ENCODE data around the gene NOS3.

NOS3 gene

GRCh38 chr7:150988230-150989226, 2.3 kb upstream of the NOS3 start:
- Histone ChIP-seq H3K4me3 (ENCODE audit: severe bottlenecking) (no peak overlapping the region), H3K27me3 (ENCODE audit: insufficient read depth, poor library complexity, severe bottlenecking) (peaks cover 9% of the 10 kb centered on the region)
- TF ChIP-seq CTCF (IDR thresholded peaks at IDR 0.05; ENCODE audit: poor library complexity, severe bottlenecking) = peak; percentile 59

GRCh38 chr7:150989456-150989855, 1.4 kb upstream of the NOS3 start:
- no peak for ATAC-seq (ENCODE audit: low read depth)
- no peak overlapping the region for H3K27ac ChIP-seq (ENCODE audit: poor library complexity, severe bottlenecking)

More at GRCh38 chr7:150988230-150989226, 2.3 kb upstream of the NOS3 start:
- ATAC-seq (ENCODE audit: low read depth) (peak; percentile 40), DNase-seq (ENCODE audit: low spot score) (no peak)
- H3K27ac ChIP-seq (ENCODE audit: poor library complexity, severe bottlenecking) = no peak overlapping the region
- H3K9me3 ChIP-seq (ENCODE audit: severe bottlenecking) = peaks cover 6% of the 10 kb centered on the region
- no peaks in the 10 kb centered on the region for H3K36me3 ChIP-seq (ENCODE audit: low read depth)
- H3K4me1 ChIP-seq (ENCODE audit: insufficient read depth, poor library complexity, severe bottlenecking) = no peaks in the 10 kb centered on the region

GRCh38 chr7:150992051-150992640, 1.3 kb downstream of the NOS3 start:
- H3K4me1 ChIP-seq (ENCODE audit: insufficient read depth, poor library complexity, severe bottlenecking) = no peaks in the 10 kb centered on the region
- no peak overlapping the region for H3K27ac ChIP-seq (ENCODE audit: poor library complexity, severe bottlenecking)
- H3K27me3 ChIP-seq (ENCODE audit: insufficient read depth, poor library complexity, severe bottlenecking) = no peaks in the 10 kb centered on the region
- H3K4me3 ChIP-seq (ENCODE audit: severe bottlenecking) = no peak overlapping the region
- no peaks in the 10 kb centered on the region for H3K36me3 ChIP-seq (ENCODE audit: low read depth)
- TF ChIP-seq CTCF (IDR thresholded peaks at IDR 0.05; ENCODE audit: poor library complexity, severe bottlenecking) = no peak
- ATAC-seq (ENCODE audit: low read depth) (no peak), DNase-seq (ENCODE audit: low spot score) (no peak)
- H3K9me3 ChIP-seq (ENCODE audit: severe bottlenecking) = peaks cover 6% of the 10 kb centered on the region

More at GRCh38 chr7:150989456-150989855, 1.4 kb upstream of the NOS3 start:
- H3K4me1 ChIP-seq (ENCODE audit: insufficient read depth, poor library complexity, severe bottlenecking) = no peaks in the 10 kb centered on the region
- TF ChIP-seq CTCF (IDR thresholded peaks at IDR 0.05; ENCODE audit: poor library complexity, severe bottlenecking) = no peak
- no peak overlapping the region for H3K4me3 ChIP-seq (ENCODE audit: severe bottlenecking)
- no peak for DNase-seq (ENCODE audit: low spot score)
- peaks cover 6% of the 10 kb centered on the region for H3K9me3 ChIP-seq (ENCODE audit: severe bottlenecking)
- peaks cover 4% of the 10 kb centered on the region for H3K27me3 ChIP-seq (ENCODE audit: insufficient read depth, poor library complexity, severe bottlenecking)
- no peaks in the 10 kb centered on the region for H3K36me3 ChIP-seq (ENCODE audit: low read depth)

GRCh38 chr7:150992833-150993302, 2.1 kb downstream of the NOS3 start:
- Histone ChIP-seq H3K4me3 (ENCODE audit: severe bottlenecking) (no peak overlapping the region), H3K27me3 (ENCODE audit: insufficient read depth, poor library complexity, severe bottlenecking) (no peaks in the 10 kb centered on the region), H3K36me3 (ENCODE audit: low read depth) (no peaks in the 10 kb centered on the region), H3K9me3 (ENCODE audit: severe bottlenecking) (peaks cover 6% of the 10 kb centered on the region), H3K27ac (ENCODE audit: poor library complexity, severe bottlenecking) (no peak overlapping the region), H3K4me1 (ENCODE audit: insufficient read depth, poor library complexity, severe bottlenecking) (no peaks in the 10 kb centered on the region)
- no peak for TF ChIP-seq CTCF (IDR thresholded peaks at IDR 0.05; ENCODE audit: poor library complexity, severe bottlenecking)
- no peak for DNase-seq (ENCODE audit: low spot score)
- ATAC-seq (ENCODE audit: low read depth) = peak; percentile 66

Measured in RWPE2 (cell line).